Measurements from ENCODE around the gene STUB1.

- TF ChIP-seq FOSL1 (IDR thresholded peaks at IDR 0.05; ENCODE audit: low read depth) = no peak
- TF ChIP-seq CBX3 (IDR thresholded peaks at IDR 0.05; ENCODE audit: low read depth) = no peak
- no peak for TF ChIP-seq POLR2A (IDR thresholded peaks at IDR 0.05; ENCODE audit: borderline replicate concordance, extremely low read depth, insufficient read depth, insufficient read length)
- no peak for TF ChIP-seq CTCF (IDR thresholded peaks at IDR 0.05 in 2 of 3, conservative IDR thresholded peaks at IDR 0.05 in 1 of 3; ENCODE audit: borderline replicate concordance in 1 of 3, insufficient read depth in 1 of 3, low read depth in 2 of 3, low read length in 2 of 3)
- no peak for TF ChIP-seq EZH2 (IDR thresholded peaks at IDR 0.05)
- no peak for TF ChIP-seq ZNF274 (IDR thresholded peaks at IDR 0.05; ENCODE audit: low read depth, low read length)
- no peak for TF ChIP-seq YY1 (IDR thresholded peaks at IDR 0.05; ENCODE audit: extremely low read depth, insufficient replicate concordance, low read depth, low read length)
- TF ChIP-seq RAD21 (IDR thresholded peaks at IDR 0.05; ENCODE audit: low read depth) = no peak
- TF ChIP-seq POLR2AphosphoS5 (IDR thresholded peaks at IDR 0.05; ENCODE audit: low read depth, low read length) = no peak
- TF ChIP-seq REST (IDR thresholded peaks at IDR 0.05; ENCODE audit: low read depth) = no peak
- no peak for TF ChIP-seq CEBPB (IDR thresholded peaks at IDR 0.05; ENCODE audit: low read depth)
- TF ChIP-seq SIN3A (IDR thresholded peaks at IDR 0.05; ENCODE audit: low read depth) = no peak
- no peak for TF ChIP-seq JUND (IDR thresholded peaks at IDR 0.05)
- no peak for TF ChIP-seq EZH2phosphoT487 (IDR thresholded peaks at IDR 0.05; ENCODE audit: borderline replicate concordance)
Measured at GRCh38 chr16:662597-662996, 17.6 kb upstream of the STUB1 start.
